HG03025 (cell line): ENCODE results near the gene SLC25A18.
"Not testable (repeated sequence)": the region's sequence is repeated elsewhere in the genome, so short reads cannot be mapped to it uniquely, and the experiment has no call there.

Source experiments
- ATAC-seq: cut with Tn5 transposase; IDR thresholded peaks from one replicate; pipeline ENCODE4 v1.9.1; 2021; ENCODE audit warnings: mild to moderate bottlenecking, moderate library complexity; ENCODE audit not compliant: unreplicated experiment, low FRiP score

The SLC25A18 gene

GRCh38 chr22:17601031-17601430, 37.7 kb downstream of the SLC25A18 start:
- no peak for ATAC-seq

GRCh38 chr22:17603668-17604067, 40.4 kb downstream of the SLC25A18 start:
- ATAC-seq = no peak

- ATAC-seq = no peak
Measured at GRCh38 chr22:17606496-17606895, 43.2 kb downstream of the SLC25A18 start.

- no peak for ATAC-seq
Measured at GRCh38 chr22:17607891-17608521, 44.7 kb downstream of the SLC25A18 start.

- no peak for ATAC-seq
Measured at GRCh38 chr22:17612057-17612456, 48.8 kb downstream of the SLC25A18 start.

- no peak for ATAC-seq
Measured at GRCh38 chr22:17613280-17613679, 50.0 kb downstream of the SLC25A18 start.

GRCh38 chr22:17627961-17628405, 64.7 kb downstream of the SLC25A18 start:
- no peak for ATAC-seq

- peak; percentile 93 for ATAC-seq
Measured at GRCh38 chr22:17628406-17629172, 65.3 kb downstream of the SLC25A18 start, which contains the start of gene ATP6V1E1. TSS of gene ATP6V1E1 (minus strand) at chr22:17628749. CDS start at chr22:17628635, 114 bp downstream.

- ATAC-seq = no peak
Measured at GRCh38 chr22:17629173-17629489, 65.8 kb downstream of the SLC25A18 start.

GRCh38 chr22:17629641-17630040, 66.3 kb downstream of the SLC25A18 start:
- ATAC-seq = no peak

GRCh38 chr22:17631076-17631565, 67.8 kb downstream of the SLC25A18 start:
- no peak for ATAC-seq

- ATAC-seq = no peak
Measured at GRCh38 chr22:17633217-17633997, 70.1 kb downstream of the SLC25A18 start.

- no peak for ATAC-seq
Measured at GRCh38 chr22:17633998-17634323, 70.7 kb downstream of the SLC25A18 start.

- ATAC-seq = no peak
Measured at GRCh38 chr22:17634696-17635095, 71.4 kb downstream of the SLC25A18 start.

- not testable (repeated sequence) for ATAC-seq
Measured at GRCh38 chr22:17636850-17637249, 73.6 kb downstream of the SLC25A18 start.

- no peak for ATAC-seq
Measured at GRCh38 chr22:17637490-17638181, 74.3 kb downstream of the SLC25A18 start.

GRCh38 chr22:17638182-17638431, 74.8 kb downstream of the SLC25A18 start:
- ATAC-seq = peak; percentile 6

GRCh38 chr22:17638432-17639246, 75.3 kb downstream of the SLC25A18 start, which contains the start of gene BCL2L13:
TSS of gene BCL2L13 (plus strand) at chr22:17638757. CDS start at chr22:17655712, 16,955 bp downstream.
- peak; percentile 73 for ATAC-seq

GRCh38 chr22:17639247-17639741, 76.0 kb downstream of the SLC25A18 start:
- ATAC-seq = no peak
